Measurements from ENCODE around the gene ZNF17.

The ZNF17 gene

GRCh38 chr19:57465680-57466381 is 54.9 kb downstream of the ZNF17 start:
- peak; percentile 62 for DNase-seq (ENCODE audit: low read depth)

GRCh38 chr19:57466489-57466888 is 55.5 kb downstream of the ZNF17 start:
- H3K4me3 ChIP-seq (ENCODE audit: low read depth, low read length), result no peak overlapping the region
- no peak for DNase-seq (ENCODE audit: low read depth)
- TF ChIP-seq POLR2A (IDR thresholded peaks at IDR 0.05; ENCODE audit: extremely low read depth, insufficient read length), result no peak

More at GRCh38 chr19:57465680-57466381, 54.9 kb downstream of the ZNF17 start:
- no peak for TF ChIP-seq MAX (IDR thresholded peaks at IDR 0.05; ENCODE audit: low read depth, low read length)
- TF ChIP-seq POLR2A (IDR thresholded peaks at IDR 0.05; ENCODE audit: extremely low read depth, insufficient read length), result no peak
- TF ChIP-seq CTCF (IDR thresholded peaks at IDR 0.05; ENCODE audit: low read depth, low read length), result peak; percentile 55
- no peak for TF ChIP-seq MYC (IDR thresholded peaks at IDR 0.05; ENCODE audit: low read depth, low read length)
- H3K4me3 ChIP-seq (ENCODE audit: low read depth, low read length), result no peak overlapping the region
